IMR-90 (cell line): Measurements from ENCODE around the gene TFIP11. TPM values are rescaled to one million over a fixed set of nuclear protein-coding genes. Genes with fewer than 3 reads are reported as not detected.

Experiments used
- ATAC-seq: fragments of 200-7000 bp; cut with Tn5 transposase; 2 replicates; pipeline ENCODE4 v1.9.1; 2020; ENCODE audit warnings: low read depth, mild to moderate bottlenecking, moderate library complexity
- BruUV-seq: library from RNA; stranded (reverse); fragments of 400-500 nt; replicated peaks from 2 replicates; lab custom pipeline; 2021; lab: Mats Ljungman, UMichigan
- CTCF ChIA-PET: fragments of 300-600 bp; formaldehyde crosslinking; extraction: SDS; loops from one replicate; lab custom pipeline; 2021; ENCODE audit warnings: antibody characterized with exemption; lab: Yijun Ruan, JAX
- POLR2A ChIA-PET: fragments of 300-600 bp; sonication (Branson Sonifier 250); formaldehyde crosslinking; loops from one replicate; lab custom pipeline; 2022; ENCODE audit warnings: antibody characterized with exemption; ENCODE audit not compliant: unreplicated experiment; lab: Charles Lee
- DNase-seq: peaks from one replicate; pipeline ENCODE4 v3.0.0; 2013
- H2AFZ ChIP-seq: replicated peaks from 2 replicates; pipeline ENCODE3; 2013; ENCODE audit warnings: low read length, mild to moderate bottlenecking; ENCODE audit not compliant: poor library complexity
- H2AK5ac ChIP-seq: 2 replicates; pipeline ENCODE4 v1.6.1; 2013; ENCODE audit warnings: low read depth, low read length, inconsistent platforms
- H2AK9ac ChIP-seq: replicated peaks from 2 replicates; pipeline ENCODE3; 2013; ENCODE audit warnings: mild to moderate bottlenecking, low read depth, low read length, moderate library complexity; ENCODE audit not compliant: poor library complexity
- H2BK120ac ChIP-seq: 2 replicates; pipeline ENCODE4 v1.6.1; 2013; ENCODE audit warnings: low read depth, low read length, inconsistent platforms
- H2BK15ac ChIP-seq: 3 replicates; pipeline ENCODE4 v1.6.1; 2013; ENCODE audit warnings: low read depth, low read length, inconsistent platforms
- H2BK20ac ChIP-seq: 2 replicates; pipeline ENCODE4 v1.6.1; 2013; ENCODE audit warnings: low read depth, mild to moderate bottlenecking, inconsistent platforms, low read length, moderate library complexity
- H2BK5ac ChIP-seq: 2 replicates; pipeline ENCODE4 v1.6.1; 2013; ENCODE audit warnings: mild to moderate bottlenecking, low read depth, low read length, inconsistent platforms; ENCODE audit not compliant: poor library complexity, severe bottlenecking
- H3K14ac ChIP-seq: replicated peaks from 2 replicates; pipeline ENCODE4 v1.6.1; 2013; ENCODE audit warnings: low read depth, low read length, inconsistent platforms
- H3K18ac ChIP-seq: 2 replicates; pipeline ENCODE4 v1.6.1; 2013; ENCODE audit warnings: low read depth, low read length, control low read depth
- H3K23ac ChIP-seq: 2 replicates; pipeline ENCODE4 v1.6.1; 2013; ENCODE audit warnings: low read depth, low read length, inconsistent platforms
- H3K27ac ChIP-seq: 2 replicates; pipeline ENCODE4 v1.5.1; 2013; ENCODE audit warnings: mild to moderate bottlenecking, control low read depth, low read length; ENCODE audit not compliant: insufficient read depth
- H3K27me3 ChIP-seq: 2 replicates; pipeline ENCODE4 v1.6.1; 2013; ENCODE audit warnings: low read length; ENCODE audit not compliant: control insufficient read depth, insufficient read depth
- H3K36me3 ChIP-seq: 2 replicates; pipeline ENCODE4 v1.6.1; 2013; ENCODE audit warnings: low read length, mixed read lengths; ENCODE audit not compliant: control insufficient read depth, insufficient read depth
- H3K4ac ChIP-seq: 2 replicates; pipeline ENCODE4 v1.6.1; 2013; ENCODE audit warnings: low read depth, low read length, inconsistent platforms
- H3K4me1 ChIP-seq: 2 replicates; pipeline ENCODE4 v1.6.1; 2013; ENCODE audit warnings: low read length, mixed read lengths; ENCODE audit not compliant: control insufficient read depth, insufficient read depth
- H3K4me2 ChIP-seq: 2 replicates; pipeline ENCODE4 v1.6.1; 2013; ENCODE audit warnings: low read depth, mild to moderate bottlenecking, control low read depth, low read length, moderate library complexity
- H3K4me3 ChIP-seq: 2 replicates; pipeline ENCODE4 v1.5.1; 2013; ENCODE audit warnings: low read depth, mild to moderate bottlenecking, control low read depth, low read length, moderate library complexity; ENCODE audit not compliant: insufficient read depth
- H3K56ac ChIP-seq: 2 replicates; pipeline ENCODE4 v1.6.1; 2013; ENCODE audit warnings: low read length, inconsistent platforms; ENCODE audit not compliant: insufficient read depth; ENCODE audit errors: extremely low read depth
- H3K79me1 ChIP-seq, 2 experiments: 2 replicates each; pipeline ENCODE4 v1.6.1; 2013; ENCODE audit warnings: low read length in 2 of 2, inconsistent platforms in 1 of 2, low read depth in 1 of 2
- H3K9ac ChIP-seq: 2 replicates; pipeline ENCODE4 v1.6.1; 2013; ENCODE audit warnings: low read depth, low read length, control low read depth
- H3K9me1 ChIP-seq: 2 replicates; pipeline ENCODE4 v1.6.1; 2013; ENCODE audit warnings: low read length, inconsistent platforms; ENCODE audit not compliant: insufficient read depth
- H3K9me3 ChIP-seq: 2 replicates; pipeline ENCODE4 v1.6.1; 2013; ENCODE audit warnings: low read length; ENCODE audit not compliant: control insufficient read depth, insufficient read depth
- H4K20me1 ChIP-seq: 2 replicates; pipeline ENCODE4 v1.6.1; 2013; ENCODE audit warnings: low read length, inconsistent platforms; ENCODE audit not compliant: insufficient read depth
- H4K5ac ChIP-seq: 2 replicates; pipeline ENCODE4 v1.6.1; 2013; ENCODE audit warnings: mild to moderate bottlenecking, low read depth, low read length, control low read depth
- H4K8ac ChIP-seq, 2 experiments: 2 replicates each; pipeline ENCODE4 v1.6.1; 2013; ENCODE audit warnings: low read depth in 2 of 2, low read length in 2 of 2, control low read depth in 1 of 2, inconsistent platforms in 1 of 2
- H4K91ac ChIP-seq: 2 replicates; pipeline ENCODE4 v1.6.1; 2013; ENCODE audit warnings: low read depth, low read length, inconsistent platforms; ENCODE audit not compliant: insufficient read depth
- BHLHE40 ChIP-seq: fragments of 150-350 bp; IDR thresholded peaks from 2 replicates; pipeline ENCODE4 v1.6.1; 2016; ENCODE audit warnings: mild to moderate bottlenecking, low read depth, low read length
- CEBPB ChIP-seq: IDR thresholded peaks from 2 replicates; pipeline ENCODE4 v1.6.1; 2012; ENCODE audit warnings: low read depth, low read length, improper control_type of control experiment
- FOS ChIP-seq: fragments of 150-350 bp; IDR thresholded peaks from 2 replicates; pipeline ENCODE4 v1.6.1; 2016; ENCODE audit warnings: low read depth, low read length
- MAFK ChIP-seq: IDR thresholded peaks from 2 replicates; pipeline ENCODE4 v1.6.1; 2012; ENCODE audit warnings: low read depth, low read length, improper control_type of control experiment
- MAZ ChIP-seq: IDR thresholded peaks from 2 replicates; pipeline ENCODE4 v1.6.1; 2012; ENCODE audit warnings: low read depth, mild to moderate bottlenecking, low read length, improper control_type of control experiment, moderate library complexity, borderline replicate concordance
- MXI1 ChIP-seq: IDR thresholded peaks from 2 replicates; pipeline ENCODE4 v1.6.1; 2012; ENCODE audit warnings: low read depth, mild to moderate bottlenecking, low read length, moderate library complexity, borderline replicate concordance
- RAD21 ChIP-seq: IDR thresholded peaks from 2 replicates; pipeline ENCODE4 v1.6.1; 2012; ENCODE audit warnings: low read length, improper control_type of control experiment
- RCOR1 ChIP-seq: IDR thresholded peaks from 2 replicates; pipeline ENCODE4 v1.6.1; 2012; ENCODE audit warnings: mild to moderate bottlenecking, low read length, improper control_type of control experiment; ENCODE audit not compliant: insufficient replicate concordance
- SMC3 ChIP-seq: fragments of 150-350 bp; IDR thresholded peaks from 2 replicates; pipeline ENCODE4 v1.6.1; 2016; ENCODE audit warnings: low read depth, mild to moderate bottlenecking, antibody characterized with exemption, low read length, moderate library complexity
- WGBS, 2 experiments: methylation state at CpG; one replicate each; pipeline versions ENCODE4 v1.1.5 to v1.1.7; 2013; ENCODE audit warnings: missing lambda C conversion rate in 2 of 2; ENCODE audit not compliant: insufficient read length in 1 of 2; ENCODE audit errors: extremely low coverage in 2 of 2; 5-methylcytosine and 5-hydroxymethylcytosine counted together
- dilution Hi-C: fragments of 300-500 bp; cut with HindIII; formaldehyde crosslinking; loops from one replicate; pipeline ENCODE4 v1.14.3; 2018; ENCODE audit warnings: low sequenced_read_pairs; ENCODE audit not compliant: unreplicated experiment
- in situ Hi-C: fragments of 300-500 bp; cut with MboI; formaldehyde crosslinking; loops from 3 replicates; pipeline ENCODE4 v1.14.3; 2019; ENCODE audit warnings: low sequenced_read_pairs, inconsistent platforms, mixed read lengths
- intact Hi-C: fragments of 100-400 bp; cut with micrococcal nuclease; formaldehyde crosslinking; loops from 2 replicates; pipeline ENCODE4 v1.10.0; 2022
- polyA plus RNA-seq, 3 experiments: library from polyadenylated mRNA; depleted of rRNA; stranded (reverse); fragments of >200 nt; gene quantifications; 2 replicates each; pipeline ENCODE4 v1.2.3, GENCODE V29; 2012; ENCODE audit warnings: low replicate concordance in 1 of 3
- total RNA-seq: library from RNA; depleted of rRNA; stranded (reverse); fragments of >200 nt; gene quantifications from 2 replicates; pipeline ENCODE4 v1.2.3, GENCODE V29; 2012
- TF ChIP-seq, protein P1 (sequence below): conservative IDR thresholded peaks from 2 replicates; pipeline ENCODE4 v1.5.1; 2012; ENCODE audit warnings: mild to moderate bottlenecking, low read depth, low read length, improper control_type of control experiment

TFIP11 gene
- total and polyA plus RNA-seq, 2 of the 4 experiments (the other 2 are of a cell fraction): 22.5 to 43.2 TPM

DNA sequence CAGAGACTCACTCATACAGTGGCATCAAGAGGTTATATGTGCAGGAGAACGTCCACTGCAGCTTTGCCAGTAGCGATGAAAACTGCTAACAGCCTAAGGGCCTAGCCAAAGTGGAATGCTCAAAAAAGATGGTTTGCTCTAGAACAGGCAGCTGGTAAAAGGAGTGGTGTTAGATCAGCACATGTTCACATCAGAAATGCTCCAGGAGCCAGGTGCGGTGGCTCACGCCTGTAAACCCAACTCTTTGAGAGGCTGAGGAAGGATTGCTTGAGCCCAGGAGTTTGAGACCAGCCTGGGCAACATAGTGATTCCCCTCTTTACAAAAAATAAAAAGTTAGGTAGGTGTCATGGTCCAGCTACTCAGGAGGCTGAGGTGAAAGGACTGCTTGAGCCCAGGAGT lies 10.3 kb upstream of the TFIP11 start:
- H3K23ac ChIP-seq: no peak overlapping the region
- CTCF ChIA-PET: no interaction called here
- dilution Hi-C loops: no loop called here

More for the DNA sequence above, 10.3 kb upstream of the TFIP11 start:
- Histone ChIP-seq H3K9me3 (no peaks in the 10 kb centered on the region), H3K27me3 (no peaks in the 10 kb centered on the region), H3K56ac (no peak overlapping the region), H3K9ac (no peak overlapping the region), H3K4me3 (no peak overlapping the region), H2BK15ac (no peak overlapping the region), H2BK5ac (no peak overlapping the region), H3K4me1 (no peaks in the 10 kb centered on the region), H3K14ac (no peak overlapping the region), H4K8ac (no peak overlapping the region), H3K27ac (no peak overlapping the region), H2AK5ac (no peak overlapping the region), H4K20me1 (no peaks in the 10 kb centered on the region), H2AK9ac (no peak overlapping the region), H3K18ac (no peak overlapping the region), H2BK20ac (no peak overlapping the region), H3K9me1 (no peaks in the 10 kb centered on the region), H2AFZ (no peak overlapping the region), H3K79me1 (no peaks in the 10 kb centered on the region), H2BK120ac (no peak overlapping the region), H4K91ac (no peak overlapping the region), H3K4me2 (no peak overlapping the region), H4K5ac (no peak overlapping the region), H3K36me3 (peaks cover 11% of the 10 kb centered on the region), H3K4ac (no peak overlapping the region)
- POLR2A ChIA-PET: interaction anchor here (1.0 kb wide), 1 partner anchor 23 kb away, joined by 5 read pairs; no protein-coding TSS in a partner anchor
- intact Hi-C loops: no loop called here
- no CpG with 5 or more reads among the region's 4 CpGs for WGBS, 2 experiments
- ATAC-seq (no peak), DNase-seq (no peak)
- TF ChIP-seq MXI1: no peak
- TF ChIP-seq, protein P1, sequence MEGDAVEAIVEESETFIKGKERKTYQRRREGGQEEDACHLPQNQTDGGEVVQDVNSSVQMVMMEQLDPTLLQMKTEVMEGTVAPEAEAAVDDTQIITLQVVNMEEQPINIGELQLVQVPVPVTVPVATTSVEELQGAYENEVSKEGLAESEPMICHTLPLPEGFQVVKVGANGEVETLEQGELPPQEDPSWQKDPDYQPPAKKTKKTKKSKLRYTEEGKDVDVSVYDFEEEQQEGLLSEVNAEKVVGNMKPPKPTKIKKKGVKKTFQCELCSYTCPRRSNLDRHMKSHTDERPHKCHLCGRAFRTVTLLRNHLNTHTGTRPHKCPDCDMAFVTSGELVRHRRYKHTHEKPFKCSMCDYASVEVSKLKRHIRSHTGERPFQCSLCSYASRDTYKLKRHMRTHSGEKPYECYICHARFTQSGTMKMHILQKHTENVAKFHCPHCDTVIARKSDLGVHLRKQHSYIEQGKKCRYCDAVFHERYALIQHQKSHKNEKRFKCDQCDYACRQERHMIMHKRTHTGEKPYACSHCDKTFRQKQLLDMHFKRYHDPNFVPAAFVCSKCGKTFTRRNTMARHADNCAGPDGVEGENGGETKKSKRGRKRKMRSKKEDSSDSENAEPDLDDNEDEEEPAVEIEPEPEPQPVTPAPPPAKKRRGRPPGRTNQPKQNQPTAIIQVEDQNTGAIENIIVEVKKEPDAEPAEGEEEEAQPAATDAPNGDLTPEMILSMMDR: no peak
- no peak for TF ChIP-seq MAZ
- no peak for TF ChIP-seq FOS
- TF ChIP-seq CEBPB: no peak
- TF ChIP-seq RAD21: no peak
- TF ChIP-seq MAFK: no peak
- no peak for TF ChIP-seq SMC3
- no peak for TF ChIP-seq RCOR1
- no peak for TF ChIP-seq BHLHE40
- in situ Hi-C loops: no loop called here
- no TSS peak for BruUV-seq
